Measurements from ENCODE around the gene COL27A1. TPM values are rescaled to one million over a fixed set of nuclear protein-coding genes. Genes with fewer than 3 reads are reported as not detected.

Gene COL27A1
- total RNA-seq, 6 experiments from 2014 or later: 22.2 to 24.1 (median 23.4) TPM

DNA sequence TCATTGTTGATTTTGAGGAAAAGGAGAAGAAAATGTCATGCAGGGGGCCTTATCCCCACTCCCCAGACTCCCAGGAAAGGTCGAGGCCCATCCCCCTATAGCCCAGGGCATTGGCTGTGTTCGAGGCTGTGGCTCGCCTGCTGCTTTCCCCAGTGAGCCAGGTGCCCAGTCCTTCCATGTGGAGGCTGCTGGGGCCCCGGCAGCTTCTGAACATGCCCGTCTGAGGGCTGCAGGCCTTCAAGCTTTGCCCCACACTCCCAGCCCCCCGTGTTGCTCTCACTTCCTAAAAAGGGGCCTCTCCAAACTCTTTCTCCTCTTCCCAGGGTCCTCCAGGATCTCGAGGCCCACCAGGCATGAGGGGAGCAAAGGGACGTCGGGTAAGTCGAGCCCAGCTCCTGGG, 102.9 kb downstream of the COL27A1 start:
- H3K36me3 Mint-ChIP-seq (ENCODE audit: low read depth): peaks cover 10% of the 10 kb centered on the region
- TF ChIP-seq, protein P1, sequence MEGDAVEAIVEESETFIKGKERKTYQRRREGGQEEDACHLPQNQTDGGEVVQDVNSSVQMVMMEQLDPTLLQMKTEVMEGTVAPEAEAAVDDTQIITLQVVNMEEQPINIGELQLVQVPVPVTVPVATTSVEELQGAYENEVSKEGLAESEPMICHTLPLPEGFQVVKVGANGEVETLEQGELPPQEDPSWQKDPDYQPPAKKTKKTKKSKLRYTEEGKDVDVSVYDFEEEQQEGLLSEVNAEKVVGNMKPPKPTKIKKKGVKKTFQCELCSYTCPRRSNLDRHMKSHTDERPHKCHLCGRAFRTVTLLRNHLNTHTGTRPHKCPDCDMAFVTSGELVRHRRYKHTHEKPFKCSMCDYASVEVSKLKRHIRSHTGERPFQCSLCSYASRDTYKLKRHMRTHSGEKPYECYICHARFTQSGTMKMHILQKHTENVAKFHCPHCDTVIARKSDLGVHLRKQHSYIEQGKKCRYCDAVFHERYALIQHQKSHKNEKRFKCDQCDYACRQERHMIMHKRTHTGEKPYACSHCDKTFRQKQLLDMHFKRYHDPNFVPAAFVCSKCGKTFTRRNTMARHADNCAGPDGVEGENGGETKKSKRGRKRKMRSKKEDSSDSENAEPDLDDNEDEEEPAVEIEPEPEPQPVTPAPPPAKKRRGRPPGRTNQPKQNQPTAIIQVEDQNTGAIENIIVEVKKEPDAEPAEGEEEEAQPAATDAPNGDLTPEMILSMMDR (IDR thresholded peaks at IDR 0.05): no peak
- no peak for DNase-seq
- H3K27me3 Mint-ChIP-seq (ENCODE audit: insufficient read depth): no peaks in the 10 kb centered on the region; the same call in 1 of the 2 replicates
- H3K4me1 Mint-ChIP-seq (ENCODE audit: low read depth): no peaks in the 10 kb centered on the region
- no peak overlapping the region for H3K27ac Mint-ChIP-seq
- no peaks in the 10 kb centered on the region for H3K9me3 Mint-ChIP-seq
- no peak overlapping the region for H3K4me3 Mint-ChIP-seq

DNA sequence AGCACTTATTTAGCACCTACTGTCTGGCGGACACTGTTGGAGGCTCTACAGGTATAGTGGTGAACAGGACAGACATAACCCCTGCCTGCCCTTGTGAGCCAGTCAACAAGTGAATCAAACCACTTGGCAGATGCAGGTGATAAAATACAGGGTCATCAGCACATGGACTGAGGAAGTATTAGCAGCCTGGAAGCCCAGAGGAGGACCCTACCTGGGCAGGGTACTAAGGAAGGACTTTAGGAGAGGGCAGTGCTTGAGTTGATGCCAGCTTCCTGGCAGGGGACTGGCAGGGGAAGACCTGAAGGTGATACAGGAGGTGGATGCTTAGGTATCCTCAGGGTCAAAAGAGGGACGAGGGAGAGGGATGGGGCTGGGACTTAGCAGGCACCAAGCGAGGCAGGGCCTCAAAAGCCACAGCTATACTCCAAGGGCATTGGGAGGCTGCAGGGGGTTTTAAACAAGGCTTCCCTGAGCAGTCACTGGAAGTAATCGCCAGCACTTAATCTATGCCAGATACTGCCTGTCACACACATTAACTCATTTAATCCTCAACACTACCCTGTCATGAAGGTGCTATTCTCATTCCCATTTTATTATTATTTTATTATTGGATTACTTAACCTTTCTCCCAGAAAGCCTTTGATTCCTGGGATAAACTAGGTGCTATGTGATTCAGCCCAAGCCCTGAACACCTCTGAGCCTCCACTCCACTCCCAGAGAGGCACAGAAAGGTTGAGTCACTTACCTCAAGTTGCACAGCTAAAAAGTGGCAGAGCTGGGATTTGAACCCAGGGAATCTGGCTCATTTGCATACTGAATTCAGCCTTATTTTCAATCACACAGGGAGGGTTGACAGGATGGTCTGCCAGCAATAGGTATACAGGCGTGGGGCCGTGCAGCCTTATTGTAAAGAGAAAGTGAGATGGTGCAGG, 103.8 kb downstream of the COL27A1 start:
- TF ChIP-seq, protein P1 (IDR thresholded peaks at IDR 0.05): no peak
- DNase-seq: no peak
- H3K36me3 Mint-ChIP-seq (ENCODE audit: low read depth): peaks cover 10% of the 10 kb centered on the region
- H3K4me3 Mint-ChIP-seq: no peak overlapping the region
- H3K4me1 Mint-ChIP-seq (ENCODE audit: low read depth): no peaks in the 10 kb centered on the region
- no peak overlapping the region for H3K27ac Mint-ChIP-seq
- no peaks in the 10 kb centered on the region for H3K9me3 Mint-ChIP-seq
- no peaks in the 10 kb centered on the region; the same call in 1 of the 2 replicates for H3K27me3 Mint-ChIP-seq (ENCODE audit: insufficient read depth)

DNA sequence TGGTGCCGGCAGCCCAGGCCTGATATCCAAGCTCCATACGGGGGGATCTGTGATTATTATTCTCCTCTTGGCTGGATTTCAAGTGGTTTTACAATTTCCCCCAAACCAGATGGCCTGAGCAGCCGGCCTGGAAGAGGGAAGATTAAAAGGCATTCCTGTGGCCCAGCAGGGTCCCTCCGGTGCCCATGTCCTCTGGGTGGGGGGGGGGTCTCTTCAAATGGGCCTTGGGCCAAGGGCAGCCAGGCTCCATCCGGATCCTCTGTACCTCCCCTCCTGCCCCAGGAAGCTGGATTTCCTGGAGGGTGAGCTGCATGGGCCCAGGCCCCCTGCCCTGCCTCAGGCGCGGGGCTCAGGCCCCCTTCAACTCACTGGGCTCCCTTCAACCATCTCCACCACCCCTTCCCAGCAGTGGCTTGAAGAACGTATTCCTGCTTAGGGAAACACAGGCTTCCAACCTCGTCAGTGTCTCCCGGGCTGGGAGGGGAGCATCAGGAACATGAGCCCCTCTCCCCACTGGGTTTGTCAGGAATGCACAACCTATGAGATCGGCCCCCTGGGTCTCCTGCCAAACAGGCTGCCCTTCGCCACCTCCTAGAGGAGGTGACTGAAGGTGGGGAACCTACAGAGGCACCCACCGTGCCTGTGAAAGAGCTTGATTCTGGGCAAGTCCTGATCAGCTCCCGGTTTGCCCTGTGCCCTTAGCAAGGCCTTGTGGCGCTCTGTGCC, 104.6 kb downstream of the COL27A1 start:
- H3K27me3 Mint-ChIP-seq (ENCODE audit: insufficient read depth): no peaks in the 10 kb centered on the region; the same call in 1 of the 2 replicates
- DNase-seq: no peak
- no peaks in the 10 kb centered on the region for H3K4me1 Mint-ChIP-seq (ENCODE audit: low read depth)
- no peaks in the 10 kb centered on the region for H3K9me3 Mint-ChIP-seq
- H3K27ac Mint-ChIP-seq: no peak overlapping the region
- TF ChIP-seq, protein P1 (IDR thresholded peaks at IDR 0.05): no peak
- H3K4me3 Mint-ChIP-seq: no peak overlapping the region
- peaks cover 10% of the 10 kb centered on the region for H3K36me3 Mint-ChIP-seq (ENCODE audit: low read depth)

GRCh38 chr9:114261026-114261425, 105.7 kb downstream of the COL27A1 start:
- H3K27ac Mint-ChIP-seq: no peak overlapping the region
- H3K4me3 Mint-ChIP-seq: no peak overlapping the region
- TF ChIP-seq, protein P1 (IDR thresholded peaks at IDR 0.05): no peak
- H3K4me1 Mint-ChIP-seq (ENCODE audit: low read depth): no peaks in the 10 kb centered on the region
- no peaks in the 10 kb centered on the region for H3K9me3 Mint-ChIP-seq
- no peak for DNase-seq
- peaks cover 15% of the 10 kb centered on the region for H3K36me3 Mint-ChIP-seq (ENCODE audit: low read depth)
- H3K27me3 Mint-ChIP-seq (ENCODE audit: insufficient read depth): no peaks in the 10 kb centered on the region; the same call in 1 of the 2 replicates

DNA sequence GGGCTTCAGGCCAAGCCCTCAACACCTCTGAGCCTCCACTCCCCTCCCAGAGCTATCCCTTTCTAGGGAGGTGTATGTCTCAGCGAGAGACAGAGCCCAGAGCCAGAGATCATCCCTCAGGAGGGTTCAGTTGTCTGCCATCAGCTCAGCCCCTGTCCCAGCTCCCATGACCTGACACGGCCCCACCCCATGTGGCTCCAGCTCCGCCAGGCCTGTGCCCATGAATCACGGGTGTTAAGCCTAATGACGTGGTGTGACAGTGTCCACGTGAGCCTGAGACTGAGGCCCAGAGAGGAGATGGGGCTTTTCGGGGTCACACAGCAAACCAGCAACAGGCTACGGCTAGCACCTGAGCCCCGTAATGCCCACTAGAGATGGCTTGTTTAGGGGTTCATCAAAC, 106.7 kb downstream of the COL27A1 start:
- H3K27me3 Mint-ChIP-seq (ENCODE audit: insufficient read depth): no peaks in the 10 kb centered on the region; the same call in 1 of the 2 replicates
- no peaks in the 10 kb centered on the region for H3K4me1 Mint-ChIP-seq (ENCODE audit: low read depth)
- TF ChIP-seq, protein P1 (IDR thresholded peaks at IDR 0.05): no peak
- no peak overlapping the region for H3K27ac Mint-ChIP-seq
- H3K4me3 Mint-ChIP-seq: no peak overlapping the region
- no peaks in the 10 kb centered on the region for H3K9me3 Mint-ChIP-seq
- peaks cover 16% of the 10 kb centered on the region for H3K36me3 Mint-ChIP-seq (ENCODE audit: low read depth)
- DNase-seq: no peak

Data from HFFc6 (cell line).